SK-N-SH treated with all-trans-retinoic acid at 6 μM for 48 hours (cell line): Measurements from ENCODE around the gene POU2AF3.

ENCODE experiments used
- ATAC-seq: fragments of 200-7000 bp; cut with Tn5 transposase; 3 replicates; pipeline ENCODE4 v1.9.1; 2020; ENCODE audit warnings: mild to moderate bottlenecking, moderate library complexity
- ARNTL ChIP-seq: fragments of 450-650 bp; formaldehyde crosslinking; IDR thresholded peaks from 2 replicates; pipeline ENCODE4 v1.5.0; 2020; ENCODE audit warnings: low read depth, mild to moderate bottlenecking, moderate library complexity, borderline replicate concordance
- BACH2 ChIP-seq: fragments of 250-450 bp; sonication (Bioruptor Pico); IDR thresholded peaks from 2 replicates; pipeline ENCODE4 v1.9.0; 2021; ENCODE audit warnings: mild to moderate bottlenecking, borderline replicate concordance
- CSDC2 ChIP-seq: fragments of 250-450 bp; sonication (Bioruptor Pico); IDR thresholded peaks from 2 replicates; pipeline ENCODE4 v1.5.0; 2020; ENCODE audit warnings: mild to moderate bottlenecking, moderate library complexity
- ESRRG ChIP-seq: fragments of 250-450 bp; sonication (Bioruptor Pico); IDR thresholded peaks from 2 replicates; pipeline ENCODE4 v1.6.1; 2021; ENCODE audit warnings: mild to moderate bottlenecking
- GLIS3 ChIP-seq: fragments of 250-450 bp; sonication (Bioruptor Pico); IDR thresholded peaks from 2 replicates; pipeline ENCODE4 v1.5.0; 2020; ENCODE audit warnings: mild to moderate bottlenecking, moderate library complexity
- ISL1 ChIP-seq: fragments of 250-450 bp; sonication (Bioruptor Pico); IDR thresholded peaks from 2 replicates; pipeline ENCODE4 v2.1.2; 2022; ENCODE audit warnings: mild to moderate bottlenecking, moderate library complexity
- OSR1 ChIP-seq: fragments of 250-450 bp; sonication (Bioruptor Pico); IDR thresholded peaks from 2 replicates; pipeline ENCODE4 v1.8.0; 2022; ENCODE audit warnings: moderate library complexity, mild to moderate bottlenecking, inconsistent platforms
- SNAI2 ChIP-seq: fragments of 250-450 bp; sonication (Bioruptor Pico); IDR thresholded peaks from 2 replicates; pipeline ENCODE4 v1.5.0; 2020; ENCODE audit warnings: mild to moderate bottlenecking, moderate library complexity
- TOX ChIP-seq: fragments of 250-450 bp; sonication (Bioruptor Pico); IDR thresholded peaks from 2 replicates; pipeline ENCODE4 v1.8.0; 2021; ENCODE audit warnings: mild to moderate bottlenecking, moderate library complexity, borderline replicate concordance
- ZFP3 ChIP-seq: fragments of 250-450 bp; sonication (Bioruptor Pico); IDR thresholded peaks from 2 replicates; pipeline ENCODE4 v1.5.0; 2020; ENCODE audit warnings: mild to moderate bottlenecking, moderate library complexity
- ZFP30 ChIP-seq: fragments of 450-650 bp; formaldehyde crosslinking; IDR thresholded peaks from 2 replicates; pipeline ENCODE4 v1.5.0; 2022; ENCODE audit warnings: mild to moderate bottlenecking, moderate library complexity
- ZNF565 ChIP-seq: fragments of 450-650 bp; formaldehyde crosslinking; conservative IDR thresholded peaks from 2 replicates; pipeline ENCODE4 v1.5.0; 2020; ENCODE audit warnings: low read depth, mild to moderate bottlenecking, moderate library complexity
- ZNF70 ChIP-seq: fragments of 450-650 bp; formaldehyde crosslinking; IDR thresholded peaks from 2 replicates; pipeline ENCODE4 v1.5.0; 2020; ENCODE audit warnings: mild to moderate bottlenecking, moderate library complexity
- ZNF8 ChIP-seq: fragments of 450-650 bp; formaldehyde crosslinking; IDR thresholded peaks from 2 replicates; pipeline ENCODE4 v1.5.0; 2020; ENCODE audit warnings: mild to moderate bottlenecking, moderate library complexity
- TF ChIP-seq, protein P1 (sequence below): fragments of 250-450 bp; sonication (Bioruptor Pico); IDR thresholded peaks from 2 replicates; pipeline ENCODE4 v1.5.1; 2021; ENCODE audit warnings: mild to moderate bottlenecking, moderate library complexity
- TF ChIP-seq, protein P2 (sequence below): fragments of 250-450 bp; sonication (Bioruptor Pico); IDR thresholded peaks from 2 replicates; pipeline ENCODE4 v1.5.0; 2020; ENCODE audit warnings: mild to moderate bottlenecking, moderate library complexity
- TF ChIP-seq, protein P3 (sequence below): fragments of 250-450 bp; sonication (Bioruptor Pico); IDR thresholded peaks from 2 replicates; pipeline ENCODE4 v1.8.0; 2021; ENCODE audit warnings: low read depth, mild to moderate bottlenecking, moderate library complexity, borderline replicate concordance
- TF ChIP-seq, protein P4 (sequence below): fragments of 250-450 bp; sonication (Bioruptor Pico); IDR thresholded peaks from 2 replicates; pipeline ENCODE4 v1.8.0; 2020; ENCODE audit warnings: mild to moderate bottlenecking, moderate library complexity, borderline replicate concordance

The POU2AF3 gene

DNA sequence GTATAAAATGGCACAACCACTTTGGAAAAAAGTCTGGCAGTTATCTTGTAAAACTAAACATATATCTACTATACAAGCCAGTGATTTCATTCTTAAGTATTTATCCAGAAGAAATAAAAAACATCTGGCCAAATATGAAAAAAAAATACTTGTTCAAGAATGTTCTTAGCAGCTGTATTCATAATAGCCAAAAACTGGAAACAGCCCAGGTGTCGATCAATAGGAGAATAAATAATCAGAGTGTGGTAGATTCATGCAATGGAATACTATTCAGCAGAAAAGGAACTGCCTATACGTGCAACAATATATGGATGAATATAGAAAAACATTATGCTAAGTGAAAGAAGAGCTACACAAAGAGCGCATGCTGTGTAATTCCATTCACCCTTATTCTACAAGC, 44.0 kb downstream of the POU2AF3 start:
- TF ChIP-seq ARNTL (no peak), GLIS3 (CRISPR knock-in tag) (no peak), TOX (no peak)
- TF ChIP-seq, protein P1, sequence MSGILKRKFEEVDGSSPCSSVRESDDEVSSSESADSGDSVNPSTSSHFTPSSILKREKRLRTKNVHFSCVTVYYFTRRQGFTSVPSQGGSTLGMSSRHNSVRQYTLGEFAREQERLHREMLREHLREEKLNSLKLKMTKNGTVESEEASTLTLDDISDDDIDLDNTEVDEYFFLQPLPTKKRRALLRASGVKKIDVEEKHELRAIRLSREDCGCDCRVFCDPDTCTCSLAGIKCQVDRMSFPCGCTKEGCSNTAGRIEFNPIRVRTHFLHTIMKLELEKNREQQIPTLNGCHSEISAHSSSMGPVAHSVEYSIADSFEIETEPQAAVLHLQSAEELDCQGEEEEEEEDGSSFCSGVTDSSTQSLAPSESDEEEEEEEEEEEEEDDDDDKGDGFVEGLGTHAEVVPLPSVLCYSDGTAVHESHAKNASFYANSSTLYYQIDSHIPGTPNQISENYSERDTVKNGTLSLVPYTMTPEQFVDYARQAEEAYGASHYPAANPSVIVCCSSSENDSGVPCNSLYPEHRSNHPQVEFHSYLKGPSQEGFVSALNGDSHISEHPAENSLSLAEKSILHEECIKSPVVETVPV (CRISPR knock-in tag): no peak
- TF ChIP-seq, protein P2, sequence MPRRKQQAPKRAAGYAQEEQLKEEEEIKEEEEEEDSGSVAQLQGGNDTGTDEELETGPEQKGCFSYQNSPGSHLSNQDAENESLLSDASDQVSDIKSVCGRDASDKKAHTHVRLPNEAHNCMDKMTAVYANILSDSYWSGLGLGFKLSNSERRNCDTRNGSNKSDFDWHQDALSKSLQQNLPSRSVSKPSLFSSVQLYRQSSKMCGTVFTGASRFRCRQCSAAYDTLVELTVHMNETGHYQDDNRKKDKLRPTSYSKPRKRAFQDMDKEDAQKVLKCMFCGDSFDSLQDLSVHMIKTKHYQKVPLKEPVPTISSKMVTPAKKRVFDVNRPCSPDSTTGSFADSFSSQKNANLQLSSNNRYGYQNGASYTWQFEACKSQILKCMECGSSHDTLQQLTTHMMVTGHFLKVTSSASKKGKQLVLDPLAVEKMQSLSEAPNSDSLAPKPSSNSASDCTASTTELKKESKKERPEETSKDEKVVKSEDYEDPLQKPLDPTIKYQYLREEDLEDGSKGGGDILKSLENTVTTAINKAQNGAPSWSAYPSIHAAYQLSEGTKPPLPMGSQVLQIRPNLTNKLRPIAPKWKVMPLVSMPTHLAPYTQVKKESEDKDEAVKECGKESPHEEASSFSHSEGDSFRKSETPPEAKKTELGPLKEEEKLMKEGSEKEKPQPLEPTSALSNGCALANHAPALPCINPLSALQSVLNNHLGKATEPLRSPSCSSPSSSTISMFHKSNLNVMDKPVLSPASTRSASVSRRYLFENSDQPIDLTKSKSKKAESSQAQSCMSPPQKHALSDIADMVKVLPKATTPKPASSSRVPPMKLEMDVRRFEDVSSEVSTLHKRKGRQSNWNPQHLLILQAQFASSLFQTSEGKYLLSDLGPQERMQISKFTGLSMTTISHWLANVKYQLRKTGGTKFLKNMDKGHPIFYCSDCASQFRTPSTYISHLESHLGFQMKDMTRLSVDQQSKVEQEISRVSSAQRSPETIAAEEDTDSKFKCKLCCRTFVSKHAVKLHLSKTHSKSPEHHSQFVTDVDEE: no peak
- no peak for ATAC-seq

DNA sequence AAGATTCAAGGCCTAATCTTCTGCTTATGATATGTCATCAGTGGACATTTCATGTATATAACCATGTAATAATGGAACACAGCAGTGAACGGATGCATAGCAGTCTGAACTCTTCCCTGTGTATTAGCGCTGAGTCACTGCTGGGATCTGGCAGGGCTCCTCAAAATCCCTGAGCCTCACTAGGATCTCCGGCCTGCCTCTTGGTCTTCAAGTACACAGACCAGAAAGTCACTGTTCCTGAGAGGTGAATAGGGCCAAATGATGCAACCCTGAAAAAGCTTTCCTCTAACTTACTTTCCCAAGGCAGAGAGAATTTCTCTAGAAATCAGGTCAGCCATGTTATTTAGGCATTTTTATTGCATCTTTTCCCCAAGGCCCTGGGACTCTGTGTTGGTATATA, 45.7 kb downstream of the POU2AF3 start:
- no peak for ATAC-seq
- TF ChIP-seq, protein P1 (CRISPR knock-in tag): no peak

DNA sequence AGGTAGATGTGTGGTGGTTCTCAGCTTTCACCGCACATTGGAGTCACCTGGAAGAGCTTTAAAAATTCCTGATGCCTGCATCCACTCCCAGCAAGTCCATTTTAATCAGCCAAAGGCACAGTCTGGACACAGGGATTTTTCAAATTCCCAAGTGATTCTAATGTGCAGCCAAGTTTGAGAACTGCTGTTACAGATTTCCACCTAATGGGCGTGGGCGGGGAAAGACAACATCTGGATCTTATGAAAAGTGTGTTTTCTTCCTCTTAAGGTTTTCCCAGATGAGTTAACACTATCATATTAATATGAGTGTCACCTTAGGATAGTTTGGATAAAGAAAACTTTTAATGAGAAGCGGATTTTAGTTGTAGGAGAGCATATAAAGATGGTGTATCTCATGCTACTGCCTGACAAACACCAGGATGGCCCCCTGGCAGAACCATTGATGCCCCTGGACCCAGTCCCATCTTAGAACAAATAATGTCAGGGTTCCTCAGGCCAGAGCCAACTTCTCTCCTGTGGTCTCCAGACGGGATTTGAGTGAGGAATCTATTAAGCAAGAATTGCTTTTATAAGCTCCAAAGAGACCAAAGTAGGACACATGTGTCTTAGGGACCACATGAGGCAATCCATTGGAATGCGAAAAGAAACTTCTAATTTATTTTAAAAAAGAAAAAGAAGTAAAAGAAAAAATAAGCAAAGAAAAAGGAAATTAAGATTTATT, 48.8 kb downstream of the POU2AF3 start:
- TF ChIP-seq ZNF70 (no peak), ARNTL (no peak), ZNF8 (CRISPR knock-in tag) (no peak), CSDC2 (CRISPR knock-in tag) (no peak), SNAI2 (CRISPR knock-in tag) (no peak), BACH2 (CRISPR knock-in tag) (no peak), ESRRG (CRISPR knock-in tag) (no peak), GLIS3 (CRISPR knock-in tag) (no peak), OSR1 (CRISPR knock-in tag) (no peak)
- TF ChIP-seq, protein P2: no peak
- ATAC-seq: no peak

DNA sequence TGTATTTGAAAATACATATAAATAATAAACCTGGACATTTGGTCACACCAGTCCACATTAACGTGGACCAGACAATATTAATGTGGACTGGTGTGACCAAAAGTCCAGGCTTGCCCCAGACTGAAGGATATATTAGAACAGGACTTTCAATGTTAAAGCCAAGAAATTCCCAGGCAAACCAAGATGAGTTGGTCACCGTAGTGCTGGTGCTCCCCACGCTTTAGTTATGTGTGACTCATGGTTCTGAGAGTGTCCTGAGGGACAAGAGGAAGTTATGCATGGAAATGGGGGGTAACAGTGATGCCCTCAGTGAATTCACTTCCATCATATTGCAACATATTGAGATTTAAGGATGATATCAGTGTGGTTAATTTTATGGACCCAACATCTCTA, 49.4 kb downstream of the POU2AF3 start:
- TF ChIP-seq ARNTL: no peak
- TF ChIP-seq ZFP3 (CRISPR knock-in tag): no peak
- TF ChIP-seq, protein P3, sequence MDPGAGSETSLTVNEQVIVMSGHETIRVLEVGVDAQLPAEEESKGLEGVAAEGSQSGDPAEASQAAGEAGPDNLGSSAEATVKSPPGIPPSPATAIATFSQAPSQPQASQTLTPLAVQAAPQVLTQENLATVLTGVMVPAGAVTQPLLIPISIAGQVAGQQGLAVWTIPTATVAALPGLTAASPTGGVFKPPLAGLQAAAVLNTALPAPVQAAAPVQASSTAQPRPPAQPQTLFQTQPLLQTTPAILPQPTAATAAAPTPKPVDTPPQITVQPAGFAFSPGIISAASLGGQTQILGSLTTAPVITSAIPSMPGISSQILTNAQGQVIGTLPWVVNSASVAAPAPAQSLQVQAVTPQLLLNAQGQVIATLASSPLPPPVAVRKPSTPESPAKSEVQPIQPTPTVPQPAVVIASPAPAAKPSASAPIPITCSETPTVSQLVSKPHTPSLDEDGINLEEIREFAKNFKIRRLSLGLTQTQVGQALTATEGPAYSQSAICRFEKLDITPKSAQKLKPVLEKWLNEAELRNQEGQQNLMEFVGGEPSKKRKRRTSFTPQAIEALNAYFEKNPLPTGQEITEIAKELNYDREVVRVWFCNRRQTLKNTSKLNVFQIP (CRISPR knock-in tag): no peak
- no peak for TF ChIP-seq ISL1 (CRISPR knock-in tag)

DNA sequence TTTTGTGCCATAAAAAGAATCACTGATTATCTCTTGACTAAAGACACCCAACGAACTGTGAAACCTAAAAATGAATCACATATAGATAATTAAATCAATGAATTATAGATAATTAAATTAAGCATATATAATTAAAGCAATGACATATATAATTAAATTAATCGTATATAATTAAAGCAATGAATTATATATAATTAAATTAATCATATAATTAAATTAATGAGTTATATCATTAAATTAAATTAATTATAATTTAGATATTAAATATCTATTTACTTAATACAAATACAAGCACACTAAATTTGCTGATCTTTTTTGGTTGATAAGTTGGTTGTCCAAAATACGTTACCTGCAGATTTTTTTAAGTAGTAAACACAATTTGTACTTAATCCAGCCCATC, 49.8 kb downstream of the POU2AF3 start:
- ATAC-seq: no peak
- no peak for TF ChIP-seq ZFP30 (CRISPR knock-in tag)
- TF ChIP-seq ZNF565 (CRISPR knock-in tag): no peak
- no peak for TF ChIP-seq ZNF70
- TF ChIP-seq ISL1 (CRISPR knock-in tag): no peak
- TF ChIP-seq, protein P4, sequence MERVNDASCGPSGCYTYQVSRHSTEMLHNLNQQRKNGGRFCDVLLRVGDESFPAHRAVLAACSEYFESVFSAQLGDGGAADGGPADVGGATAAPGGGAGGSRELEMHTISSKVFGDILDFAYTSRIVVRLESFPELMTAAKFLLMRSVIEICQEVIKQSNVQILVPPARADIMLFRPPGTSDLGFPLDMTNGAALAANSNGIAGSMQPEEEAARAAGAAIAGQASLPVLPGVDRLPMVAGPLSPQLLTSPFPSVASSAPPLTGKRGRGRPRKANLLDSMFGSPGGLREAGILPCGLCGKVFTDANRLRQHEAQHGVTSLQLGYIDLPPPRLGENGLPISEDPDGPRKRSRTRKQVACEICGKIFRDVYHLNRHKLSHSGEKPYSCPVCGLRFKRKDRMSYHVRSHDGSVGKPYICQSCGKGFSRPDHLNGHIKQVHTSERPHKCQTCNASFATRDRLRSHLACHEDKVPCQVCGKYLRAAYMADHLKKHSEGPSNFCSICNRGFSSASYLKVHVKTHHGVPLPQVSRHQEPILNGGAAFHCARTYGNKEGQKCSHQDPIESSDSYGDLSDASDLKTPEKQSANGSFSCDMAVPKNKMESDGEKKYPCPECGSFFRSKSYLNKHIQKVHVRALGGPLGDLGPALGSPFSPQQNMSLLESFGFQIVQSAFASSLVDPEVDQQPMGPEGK (CRISPR knock-in tag): no peak

More for the DNA sequence above, 49.4 kb downstream of the POU2AF3 start:
- no peak for ATAC-seq
